ENCODE results near the gene ATG4D.

Gene ATG4D

GRCh38 chr19:10543059-10543419, 665 bp upstream of the ATG4D start:
- H3K27ac ChIP-seq (ENCODE audit: low read depth, low read length) = no peak overlapping the region

GRCh38 chr19:10544242-10544752, 593 bp downstream of the ATG4D start:
- no peaks in the 10 kb centered on the region for H3K36me3 ChIP-seq (ENCODE audit: low read length)
- peak overlapping the region; percentile 92 for H3K9ac ChIP-seq (ENCODE audit: low read length)
- H2AFZ ChIP-seq (ENCODE audit: low read depth, low read length, severe bottlenecking) = peak overlapping the region; percentile 90
- peak overlapping the region; percentile 41 for H3K27ac ChIP-seq (ENCODE audit: low read depth, low read length)
- TF ChIP-seq EZH2phosphoT487 (conservative IDR thresholded peaks at IDR 0.05; ENCODE audit: low read length) (no peak), CTCF (IDR thresholded peaks at IDR 0.05; ENCODE audit: insufficient read depth, low read length, poor library complexity, severe bottlenecking) (no peak)
- no peaks in the 10 kb centered on the region for H3K27me3 ChIP-seq (ENCODE audit: low read length)
- H3K79me2 ChIP-seq (ENCODE audit: insufficient read depth, low read length) = peaks cover 7% of the 10 kb centered on the region; the same call in 1 of the 2 replicates
- H3K4me3 ChIP-seq (ENCODE audit: insufficient read depth, low read length, poor library complexity, severe bottlenecking) = peak overlapping the region; percentile 94
- peaks cover 10% of the 10 kb centered on the region for H3F3A ChIP-seq (ENCODE audit: insufficient read depth)
- no peaks in the 10 kb centered on the region for H3K9me2 ChIP-seq (replicated peaks; ENCODE audit: insufficient read depth, low read length)
- no peaks in the 10 kb centered on the region for H4K20me1 ChIP-seq (ENCODE audit: low read depth, low read length)
- peak overlapping the region; percentile 74 for H3K4me2 ChIP-seq (ENCODE audit: low read depth, low read length, poor library complexity, severe bottlenecking)
- H3K9me3 ChIP-seq (ENCODE audit: insufficient read depth, low read length) = no peaks in the 10 kb centered on the region

More at GRCh38 chr19:10543059-10543419, 665 bp upstream of the ATG4D start:
- Histone ChIP-seq H3K27me3 (ENCODE audit: low read length) (no peaks in the 10 kb centered on the region), H2AFZ (ENCODE audit: low read depth, low read length, severe bottlenecking) (no peak overlapping the region), H3F3A (ENCODE audit: insufficient read depth) (peaks cover 10% of the 10 kb centered on the region), H3K4me3 (ENCODE audit: insufficient read depth, low read length, poor library complexity, severe bottlenecking) (peak overlapping the region; percentile 94), H3K79me2 (ENCODE audit: insufficient read depth, low read length) (peaks cover 7% of the 10 kb centered on the region; the same call in 1 of the 2 replicates), H3K9ac (ENCODE audit: low read length) (peak overlapping the region; percentile 92; the same call in 1 of the 2 replicates), H3K9me2 (replicated peaks; ENCODE audit: insufficient read depth, low read length) (no peaks in the 10 kb centered on the region), H3K9me3 (ENCODE audit: insufficient read depth, low read length) (no peaks in the 10 kb centered on the region), H4K20me1 (ENCODE audit: low read depth, low read length) (no peaks in the 10 kb centered on the region), H3K36me3 (ENCODE audit: low read length) (no peaks in the 10 kb centered on the region), H3K4me2 (ENCODE audit: low read depth, low read length, poor library complexity, severe bottlenecking) (peak overlapping the region; percentile 74)
- TF ChIP-seq EZH2phosphoT487 (conservative IDR thresholded peaks at IDR 0.05; ENCODE audit: low read length) (no peak), CTCF (IDR thresholded peaks at IDR 0.05; ENCODE audit: insufficient read depth, low read length, poor library complexity, severe bottlenecking) (no peak)

- peaks cover 10% of the 10 kb centered on the region for H3F3A ChIP-seq (ENCODE audit: insufficient read depth)
- H3K9me3 ChIP-seq (ENCODE audit: insufficient read depth, low read length) = no peaks in the 10 kb centered on the region
- peaks cover 7% of the 10 kb centered on the region; the same call in 1 of the 2 replicates for H3K79me2 ChIP-seq (ENCODE audit: insufficient read depth, low read length)
- no peaks in the 10 kb centered on the region for H4K20me1 ChIP-seq (ENCODE audit: low read depth, low read length)
- peak overlapping the region; percentile 90 for H2AFZ ChIP-seq (ENCODE audit: low read depth, low read length, severe bottlenecking)
- H3K27me3 ChIP-seq (ENCODE audit: low read length) = no peaks in the 10 kb centered on the region
- peak overlapping the region; percentile 94 for H3K4me3 ChIP-seq (ENCODE audit: insufficient read depth, low read length, poor library complexity, severe bottlenecking)
- TF ChIP-seq EZH2phosphoT487 (conservative IDR thresholded peaks at IDR 0.05; ENCODE audit: low read length) (no peak), CTCF (IDR thresholded peaks at IDR 0.05; ENCODE audit: insufficient read depth, low read length, poor library complexity, severe bottlenecking) (no peak)
- H3K4me2 ChIP-seq (ENCODE audit: low read depth, low read length, poor library complexity, severe bottlenecking) = peak overlapping the region; percentile 74
- H3K9me2 ChIP-seq (replicated peaks; ENCODE audit: insufficient read depth, low read length) = no peaks in the 10 kb centered on the region
- H3K36me3 ChIP-seq (ENCODE audit: low read length) = no peaks in the 10 kb centered on the region
- H3K9ac ChIP-seq (ENCODE audit: low read length) = peak overlapping the region; percentile 92
- H3K27ac ChIP-seq (ENCODE audit: low read depth, low read length) = peak overlapping the region; percentile 41; the same call in 1 of the 2 replicates
These were observed 1.1 kb downstream of the ATG4D start for GRCh38 chr19:10544753-10545251.
